Measurements from ENCODE around the gene RPAP3.

RPAP3 gene

GRCh38 chr12:47651368-47652254, 54.2 kb downstream of the RPAP3 start:
- peak; percentile 89 for ATAC-seq (ENCODE audit: insufficient read depth, low read depth)
- no peaks in the 10 kb centered on the region for H3K79me2 ChIP-seq (ENCODE audit: insufficient read depth, low read length)
- no peak overlapping the region for H2AFZ ChIP-seq (ENCODE audit: low read depth, low read length)
- H3K9ac ChIP-seq (ENCODE audit: low read depth, low read length), result no peak overlapping the region
- H3K4me3 ChIP-seq (ENCODE audit: low read depth in 1 of 2, low read length in 2 of 2), result no peak overlapping the region
- no peaks in the 10 kb centered on the region for H3K27me3 ChIP-seq (ENCODE audit: insufficient read depth, low read length, poor library complexity)
- TF ChIP-seq CTCF (IDR thresholded peaks at IDR 0.05; ENCODE audit: borderline replicate concordance, extremely low read depth, low read length, poor library complexity, severe bottlenecking) (peak; percentile 71), EZH2 (IDR thresholded peaks at IDR 0.05; ENCODE audit: borderline replicate concordance, low read depth, low read length, severe bottlenecking) (no peak)
- DNase-seq, result peak; percentile 49
- H3K4me2 ChIP-seq (ENCODE audit: insufficient read depth, low read length), result no peak overlapping the region
- no peak overlapping the region for H3K27ac ChIP-seq (ENCODE audit: low read length)
- H4K20me1 ChIP-seq (ENCODE audit: insufficient read depth, low read length), result no peaks in the 10 kb centered on the region
- no peaks in the 10 kb centered on the region for H3K4me1 ChIP-seq (ENCODE audit: insufficient read depth, low read length)
- no peaks in the 10 kb centered on the region for H3K9me3 ChIP-seq (ENCODE audit: insufficient read depth, low read length, severe bottlenecking)
- 0 out of 2 replicates have a peak, but pooled peaks cover 2% of the 10 kb centered on the region for H3K36me3 ChIP-seq (ENCODE audit: insufficient read depth, low read length)

GRCh38 chr12:47650469-47650868, 55.4 kb downstream of the RPAP3 start:
- DNase-seq (no peak), ATAC-seq (ENCODE audit: insufficient read depth, low read depth) (no peak)
- TF ChIP-seq CTCF (IDR thresholded peaks at IDR 0.05; ENCODE audit: borderline replicate concordance, extremely low read depth, low read length, poor library complexity, severe bottlenecking) (no peak), EZH2 (IDR thresholded peaks at IDR 0.05; ENCODE audit: borderline replicate concordance, low read depth, low read length, severe bottlenecking) (no peak)
- no peak overlapping the region for H3K9ac ChIP-seq (ENCODE audit: low read depth, low read length)
- no peak overlapping the region for H3K4me3 ChIP-seq (ENCODE audit: low read depth in 1 of 2, low read length in 2 of 2)
- H3K9me3 ChIP-seq (ENCODE audit: insufficient read depth, low read length, severe bottlenecking), result no peaks in the 10 kb centered on the region
- H3K79me2 ChIP-seq (ENCODE audit: insufficient read depth, low read length), result no peaks in the 10 kb centered on the region
- H3K27ac ChIP-seq (ENCODE audit: low read length), result no peak overlapping the region
- no peaks in the 10 kb centered on the region for H4K20me1 ChIP-seq (ENCODE audit: insufficient read depth, low read length)
- H3K4me2 ChIP-seq (ENCODE audit: insufficient read depth, low read length), result no peak overlapping the region
- H3K27me3 ChIP-seq (ENCODE audit: insufficient read depth, low read length, poor library complexity), result no peaks in the 10 kb centered on the region
- H3K36me3 ChIP-seq (ENCODE audit: insufficient read depth, low read length), result 0 out of 2 replicates have a peak, but pooled peaks cover 2% of the 10 kb centered on the region
- H3K4me1 ChIP-seq (ENCODE audit: insufficient read depth, low read length), result no peaks in the 10 kb centered on the region
- no peak overlapping the region for H2AFZ ChIP-seq (ENCODE audit: low read depth, low read length)

- H3K4me3 ChIP-seq (ENCODE audit: low read depth in 1 of 2, low read length in 2 of 2), result no peak overlapping the region
- H3K4me2 ChIP-seq (ENCODE audit: insufficient read depth, low read length), result no peak overlapping the region
- H3K27me3 ChIP-seq (ENCODE audit: insufficient read depth, low read length, poor library complexity), result no peaks in the 10 kb centered on the region
- no peaks in the 10 kb centered on the region for H3K9me3 ChIP-seq (ENCODE audit: insufficient read depth, low read length, severe bottlenecking)
- H3K4me1 ChIP-seq (ENCODE audit: insufficient read depth, low read length), result no peaks in the 10 kb centered on the region
- H2AFZ ChIP-seq (ENCODE audit: low read depth, low read length), result no peak overlapping the region
- no peak for DNase-seq
- no peak for ATAC-seq (ENCODE audit: insufficient read depth, low read depth)
- H4K20me1 ChIP-seq (ENCODE audit: insufficient read depth, low read length), result no peaks in the 10 kb centered on the region
- H3K9ac ChIP-seq (ENCODE audit: low read depth, low read length), result no peak overlapping the region
- no peak overlapping the region for H3K27ac ChIP-seq (ENCODE audit: low read length)
- H3K36me3 ChIP-seq (ENCODE audit: insufficient read depth, low read length), result no peaks in the 10 kb centered on the region
- no peaks in the 10 kb centered on the region for H3K79me2 ChIP-seq (ENCODE audit: insufficient read depth, low read length)
- no peak for TF ChIP-seq EZH2 (IDR thresholded peaks at IDR 0.05; ENCODE audit: borderline replicate concordance, low read depth, low read length, severe bottlenecking)
- TF ChIP-seq CTCF (IDR thresholded peaks at IDR 0.05; ENCODE audit: borderline replicate concordance, extremely low read depth, low read length, poor library complexity, severe bottlenecking), result no peak
Measured at GRCh38 chr12:47649381-47649780, 56.4 kb downstream of the RPAP3 start.
